Stimulated activated CD8-positive, alpha-beta memory T cell treated with anti-CD3 and anti-CD28 coated beads, Interleukin-7, amount 100 ng/mL, for 4 hours (primary cell): Measurements from ENCODE around the gene CTU1.
A peak's percentile ranks its signal among the peaks of the same experiment; 100 is the strongest.
"Not testable (repeated sequence)": the region's sequence is repeated elsewhere in the genome, so short reads cannot be mapped to it uniquely, and the experiment has no call there.

Experiments used
- DNase-seq, 2 donors: peaks; one replicate each; pipeline ENCODE4 v3.0.0-alpha.2; 2020; ENCODE audit warnings: low read depth in 2 of 2

CTU1 gene

DNA sequence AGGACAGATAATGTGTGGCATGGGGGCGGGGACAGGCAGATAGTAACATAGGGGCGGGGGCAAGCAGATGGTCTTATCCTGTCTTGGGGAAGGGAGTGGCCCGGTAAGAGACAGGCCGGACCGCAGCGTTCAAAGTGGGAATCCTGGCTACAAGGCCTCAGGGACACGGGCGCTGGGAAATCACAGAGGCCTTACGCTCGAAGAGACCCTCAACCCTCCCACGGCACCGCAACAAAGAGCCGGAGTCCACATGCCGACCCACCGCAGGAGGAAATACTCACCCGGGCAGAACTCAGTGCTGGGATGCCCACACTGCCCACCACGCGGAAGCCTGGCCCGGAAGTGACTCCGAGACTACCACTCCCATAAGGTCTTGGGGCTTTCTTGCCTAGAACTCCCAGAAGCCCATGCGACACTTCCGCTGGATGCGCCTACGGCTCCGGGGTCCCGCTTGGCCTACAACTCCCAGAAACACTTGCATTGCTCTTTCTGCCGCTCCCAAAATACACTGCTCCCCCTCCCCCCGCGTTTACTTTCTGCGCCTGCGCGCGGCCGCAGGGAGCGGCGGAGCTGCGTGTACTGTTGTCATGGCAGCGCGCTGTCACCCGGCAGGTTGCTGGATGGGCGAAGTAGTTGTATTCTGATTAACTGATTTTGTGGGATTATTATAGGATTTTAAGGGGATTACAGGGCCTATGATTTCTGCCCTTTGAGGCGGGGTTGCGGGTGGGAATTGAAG lies at the start of gene CTU1:
Gene CTU1 (minus strand): TSS at position 344 of the 739 bp plus-strand sequence. CDS start 3,840 bp downstream, outside the sequence.
- DNase-seq, result peak; percentile 97 to 99

- DNase-seq, result no peak
Measured at GRCh38 chr19:51157265-51157664, 49.1 kb upstream of the CTU1 start.

GRCh38 chr19:51156710-51157109 lies 48.5 kb upstream of the CTU1 start:
- DNase-seq, result no peak

- no peak for DNase-seq
Measured at GRCh38 chr19:51150627-51151026, 42.4 kb upstream of the CTU1 start.

DNA sequence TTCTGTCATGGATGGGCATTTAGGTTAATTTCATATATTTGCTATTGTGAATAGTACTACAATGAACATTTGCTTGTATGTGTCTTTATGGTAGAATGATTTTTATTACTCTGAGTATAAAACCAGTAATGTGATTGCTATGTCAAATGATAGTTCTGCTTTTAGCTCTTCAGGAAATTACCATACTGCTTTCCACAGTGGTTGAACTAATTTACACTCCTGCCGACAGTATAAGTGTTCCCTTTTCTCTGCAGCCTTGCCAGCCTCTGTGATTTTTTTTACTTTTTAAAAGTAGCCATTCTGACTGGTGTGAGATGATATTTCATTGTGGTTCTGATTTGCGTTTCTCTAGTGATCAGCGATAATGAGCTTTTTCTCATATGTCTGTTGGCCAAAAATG lies 40.4 kb upstream of the CTU1 start:
- no peak for DNase-seq

DNA sequence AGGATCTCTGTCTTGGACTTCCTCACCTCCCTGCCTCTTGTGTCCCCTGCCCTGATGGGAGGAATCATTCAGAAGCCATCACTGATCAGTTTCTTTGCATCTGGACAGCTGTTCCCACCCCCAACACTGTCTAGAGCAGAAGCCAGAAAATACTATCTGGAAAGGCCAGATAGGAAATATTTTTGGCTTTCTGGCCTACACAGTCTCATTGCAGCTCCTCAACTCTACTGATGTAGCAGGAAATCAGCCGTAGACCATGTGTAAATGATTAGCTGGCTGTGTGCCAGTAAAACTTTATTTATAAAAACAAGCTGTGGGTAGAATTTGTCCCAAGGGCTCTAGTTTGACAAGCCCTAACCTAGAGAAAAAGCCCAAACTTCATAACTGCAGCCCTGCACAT lies 39.5 kb upstream of the CTU1 start:
- no peak for DNase-seq

- DNase-seq, result no peak
Measured at GRCh38 chr19:51146751-51147150, 38.5 kb upstream of the CTU1 start.

GRCh38 chr19:51145916-51146493 lies 37.8 kb upstream of the CTU1 start:
- DNase-seq, result no peak

DNA sequence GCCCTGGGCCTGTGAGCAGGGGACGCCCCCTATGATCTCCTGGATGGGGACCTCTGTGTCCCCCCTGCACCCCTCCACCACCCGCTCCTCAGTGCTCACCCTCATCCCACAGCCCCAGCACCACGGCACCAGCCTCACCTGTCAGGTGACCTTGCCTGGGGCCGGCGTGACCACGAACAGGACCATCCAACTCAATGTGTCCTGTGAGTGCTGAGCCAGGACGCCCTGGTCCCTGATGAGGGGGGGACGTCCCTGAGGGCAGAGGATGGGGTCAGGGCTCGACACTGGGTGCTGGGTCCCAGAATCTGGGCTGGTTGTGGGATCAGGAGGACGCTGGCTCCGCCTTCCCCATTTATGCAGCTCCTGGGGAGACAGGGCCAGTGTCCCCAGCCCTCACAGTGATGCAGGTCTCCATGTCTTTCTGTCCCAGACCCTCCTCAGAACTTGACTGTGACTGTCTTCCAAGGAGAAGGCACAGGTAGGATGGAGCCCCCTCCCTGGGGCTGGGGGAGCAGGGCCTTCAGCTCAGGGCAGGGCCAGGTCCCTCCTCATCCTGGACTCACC lies 36.4 kb upstream of the CTU1 start:
- DNase-seq, result no peak

DNA sequence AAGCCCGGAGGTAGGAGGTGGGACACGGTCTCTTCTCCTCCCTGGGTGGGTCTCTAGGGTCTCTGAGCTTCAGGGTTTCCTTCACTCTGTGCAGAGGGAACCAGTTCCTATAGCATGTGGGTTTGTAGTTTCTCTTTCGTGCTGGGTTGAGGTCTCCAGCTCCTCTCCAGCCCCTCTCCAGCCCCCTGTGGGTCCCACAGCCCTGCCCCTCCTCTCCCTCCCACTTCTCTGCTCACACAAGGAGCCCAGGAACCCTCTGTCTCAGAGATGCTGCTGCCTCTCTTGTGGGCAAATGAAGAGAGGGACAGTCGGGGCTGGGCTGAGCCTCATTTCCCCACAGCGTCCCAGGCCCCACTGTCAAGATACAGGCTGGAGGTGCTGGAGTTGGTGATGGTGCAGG lies 35.3 kb upstream of the CTU1 start:
- no peak for DNase-seq

DNA sequence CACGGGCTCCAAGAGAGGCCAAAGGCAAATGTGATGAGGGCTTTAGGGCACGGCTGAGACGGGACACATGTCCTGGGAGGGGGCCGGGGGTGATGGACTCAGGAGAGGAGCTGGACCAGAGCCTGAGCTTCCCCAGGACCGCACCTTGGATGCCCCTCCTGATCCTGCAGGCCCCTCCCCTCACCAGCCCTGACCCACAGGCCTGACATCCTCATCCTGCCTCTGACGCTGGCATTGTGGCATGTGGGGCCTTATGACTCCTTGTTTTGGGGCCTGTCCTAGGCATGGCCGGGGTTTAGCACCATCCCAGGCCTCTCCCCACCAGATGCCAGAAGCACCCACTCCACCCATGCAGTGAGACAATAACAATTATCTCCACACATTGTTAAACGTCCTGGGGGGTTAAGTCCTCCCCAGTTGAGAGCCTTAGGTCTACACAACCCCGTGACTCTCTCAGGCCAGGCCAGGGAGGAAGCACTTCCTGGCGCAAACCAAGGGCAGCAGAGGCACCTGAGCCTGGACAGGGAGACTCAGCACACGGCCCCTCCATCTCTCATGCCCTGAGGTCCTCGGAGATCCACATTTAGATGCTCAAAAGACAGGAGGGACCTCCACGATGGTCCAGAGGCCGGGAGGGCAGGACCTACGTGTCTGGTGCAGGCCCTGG lies 34.7 kb upstream of the CTU1 start:
- not testable (repeated sequence) for DNase-seq

GRCh38 chr19:51142119-51142518 lies 33.9 kb upstream of the CTU1 start, which contains the start of gene SIGLEC7:
SIGLEC7 (plus strand) TSS chr19:51142301; CDS start chr19:51142370, 69 bp downstream.
- DNase-seq, result no peak

DNA sequence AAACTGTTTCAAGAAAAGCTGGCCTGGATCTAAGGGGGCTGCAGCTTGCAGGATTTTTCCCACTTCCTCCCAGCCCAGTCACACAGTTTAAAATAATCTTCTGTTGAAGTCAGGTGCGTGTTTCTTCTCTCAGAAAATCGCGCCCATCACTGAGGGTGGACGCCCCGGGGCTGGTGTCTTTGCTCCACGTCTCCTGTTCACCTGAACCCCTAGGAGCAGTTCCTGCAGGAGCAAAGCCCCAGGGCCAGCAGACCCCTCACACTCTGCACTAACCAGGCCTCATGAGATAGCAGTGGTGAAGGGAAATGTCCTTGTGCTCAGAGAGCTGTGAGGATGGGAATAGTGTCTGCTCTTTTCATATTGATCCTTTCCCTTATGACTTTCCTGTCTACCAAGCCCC lies 33.0 kb upstream of the CTU1 start:
- no peak for DNase-seq

DNA sequence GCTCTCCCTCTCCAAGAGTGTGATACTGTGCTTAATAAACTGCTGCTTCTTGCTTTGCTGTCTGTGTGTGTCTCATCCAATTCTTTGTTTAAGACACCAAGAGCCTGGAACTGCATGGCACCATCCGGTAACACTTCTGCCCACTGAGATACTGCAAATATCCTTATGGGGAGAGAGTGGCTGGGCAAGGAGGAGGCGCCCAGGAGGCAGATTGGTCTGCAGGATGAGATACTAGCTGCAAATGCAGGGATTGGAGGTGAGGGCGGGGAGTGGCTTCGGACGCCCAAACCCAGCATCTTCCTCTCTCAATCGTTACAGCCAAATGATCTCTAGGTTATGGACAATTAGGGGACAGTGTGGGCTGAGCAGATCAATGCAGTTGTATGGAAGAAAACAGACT lies 32.2 kb upstream of the CTU1 start:
- DNase-seq, result no peak

- no peak for DNase-seq
Measured at GRCh38 chr19:51139299-51140014, 31.2 kb upstream of the CTU1 start.

DNA sequence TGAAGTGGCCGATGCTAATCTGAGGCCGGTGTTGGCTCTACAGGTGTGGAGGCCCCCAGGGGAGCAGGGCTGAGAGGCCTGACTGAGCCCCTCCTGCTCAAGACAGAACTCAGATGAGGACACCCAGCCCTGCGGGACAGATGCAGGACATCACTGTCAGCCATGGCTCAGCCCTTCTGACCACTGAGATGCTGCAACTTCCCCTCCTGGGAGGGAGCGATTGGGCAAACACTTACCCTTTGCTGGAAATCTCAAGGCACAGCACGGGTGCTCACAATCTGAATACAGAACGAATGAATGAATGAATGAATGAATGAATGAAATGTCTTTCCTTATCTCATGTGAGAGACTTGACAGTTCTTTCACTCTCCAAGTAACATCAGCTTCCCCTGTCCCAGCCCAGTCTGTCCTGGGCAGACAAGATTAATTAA lies 30.4 kb upstream of the CTU1 start:
- no peak for DNase-seq

DNA sequence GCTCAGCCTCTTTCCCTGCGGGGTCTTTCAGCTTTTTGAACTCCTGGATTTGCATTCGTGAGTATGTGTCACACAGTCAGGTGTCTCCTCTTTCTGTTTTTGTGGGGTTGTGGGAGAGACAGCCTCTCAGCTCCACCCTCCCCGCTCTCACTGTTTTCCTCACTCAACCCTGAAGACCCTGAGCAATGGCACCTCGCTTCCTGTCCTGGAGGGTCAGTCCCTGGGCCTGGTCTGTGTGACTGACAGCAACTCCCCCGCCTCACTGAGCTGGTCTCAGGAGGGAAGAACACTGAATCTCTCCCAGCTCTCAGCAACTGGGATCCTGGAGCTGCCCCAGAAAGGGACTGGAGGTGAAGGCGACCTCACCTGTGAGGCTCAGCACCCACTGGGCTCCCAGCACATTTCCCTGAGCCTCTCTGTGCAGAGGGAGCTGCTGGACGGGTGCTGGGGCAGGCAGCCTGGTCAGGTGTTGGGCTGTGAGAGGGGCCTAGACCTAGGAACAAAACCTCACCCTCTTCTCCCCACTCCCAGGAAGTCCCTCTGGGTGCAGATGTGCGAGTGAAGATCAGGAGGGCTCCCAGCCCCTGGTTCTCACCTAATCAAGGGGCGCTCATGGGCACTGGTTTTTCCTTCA lies 29.7 kb upstream of the CTU1 start:
- DNase-seq, result no peak

GRCh38 chr19:51136851-51137551 lies 28.8 kb upstream of the CTU1 start:
- DNase-seq, result no peak

- DNase-seq, result no peak
Measured at GRCh38 chr19:51135986-51136762, 28.0 kb upstream of the CTU1 start.

- DNase-seq, result no peak
Measured at GRCh38 chr19:51135004-51135403, 26.8 kb upstream of the CTU1 start.
